ENCODE results near the gene S100A9. TPM values are rescaled to one million over a fixed set of nuclear protein-coding genes. Genes with fewer than 3 reads are reported as not detected.

S100A9 gene
- total and polyA plus RNA-seq, 2 experiments from 2014 or later = not detected

GRCh38 chr1:153343811-153344717 is 13.6 kb upstream of the S100A9 start (continued):
- TF ChIP-seq ETS1 (IDR thresholded peaks at IDR 0.05) (no peak), CTCF (conservative IDR thresholded peaks at IDR 0.05; ENCODE audit: low read depth in 2 of 2) (no peak), ZNF114 (CRISPR knock-in tag; IDR thresholded peaks at IDR 0.05) (no peak), JUNB (IDR thresholded peaks at IDR 0.05; ENCODE audit: unreplicated experiment) (no peak), CREB1 (CRISPR knock-in tag; IDR thresholded peaks at IDR 0.05; ENCODE audit: low read depth) (no peak)

- Mint-ChIP-seq H3K27ac (no peak overlapping the region), H3K4me3 (no peak overlapping the region), H3K36me3 (ENCODE audit: low read depth) (no peaks in the 10 kb centered on the region), H3K27me3 (ENCODE audit: insufficient read depth, low read depth, poor library complexity) (peaks cover 8% of the 10 kb centered on the region), H3K9me3 (no peaks in the 10 kb centered on the region), H3K4me1 (peaks cover 12% of the 10 kb centered on the region; the same call in 2 of the 3 replicates)
- H3K27ac ChIP-seq (ENCODE audit: low read depth) = no peak overlapping the region
- DNase-seq (ENCODE audit: low spot score) = no peak
- no peaks in the 10 kb centered on the region for H3K27me3 ChIP-seq (ENCODE audit: insufficient read depth)
- no peaks in the 10 kb centered on the region for H3K36me3 ChIP-seq (ENCODE audit: insufficient read depth)
- no peaks in the 10 kb centered on the region for H3K4me1 ChIP-seq (ENCODE audit: insufficient read depth)
- no peak overlapping the region for H3K4me2 ChIP-seq
- H3F3A ChIP-seq (replicated peaks; ENCODE audit: low read depth) = no peaks in the 10 kb centered on the region
- H4K20me1 ChIP-seq (replicated peaks; ENCODE audit: insufficient read depth) = no peaks in the 10 kb centered on the region
- no peak overlapping the region for H3K4me3 ChIP-seq
- TF ChIP-seq NANOG (IDR thresholded peaks at IDR 0.05; ENCODE audit: borderline replicate concordance) (no peak), STAT1 (IDR thresholded peaks at IDR 0.05; ENCODE audit: unreplicated experiment) (no peak), JUNB (IDR thresholded peaks at IDR 0.05; ENCODE audit: unreplicated experiment) (no peak), CREB1 (CRISPR knock-in tag; IDR thresholded peaks at IDR 0.05; ENCODE audit: low read depth) (no peak), CTCF (conservative IDR thresholded peaks at IDR 0.05; ENCODE audit: low read depth in 2 of 2) (no peak), ETS1 (IDR thresholded peaks at IDR 0.05) (no peak), ZNF462 (CRISPR knock-in tag; IDR thresholded peaks at IDR 0.05) (no peak)
- ATAC-seq = no peak
- H2AFZ ChIP-seq = no peak overlapping the region
- peaks cover 13% of the 10 kb centered on the region for H3K9me2 ChIP-seq (ENCODE audit: insufficient read depth)
- no peaks in the 10 kb centered on the region for H3K79me2 ChIP-seq (replicated peaks; ENCODE audit: insufficient read depth)
These were observed 13.0 kb upstream of the S100A9 start for GRCh38 chr1:153344718-153345025.
